HepG2 (cell line): Measurements from ENCODE around the gene ACAD11. TPM values are rescaled to one million over a fixed set of nuclear protein-coding genes. Genes with fewer than 3 reads are reported as not detected.
A peak's percentile ranks its signal among the peaks of the same experiment; 100 is the strongest.

Source experiments
- BORCS8-MEF2B ChIP-seq: sonication (generic); formaldehyde crosslinking; IDR thresholded peaks from 2 replicates; pipeline ENCODE4 v1.8.0; 2022; ENCODE audit warnings: mild to moderate bottlenecking, missing genetic modification reagents
- DNMT1 ChIP-seq: sonication (generic); formaldehyde crosslinking; IDR thresholded peaks from 2 replicates; pipeline ENCODE4 v1.5.1; 2020; ENCODE audit warnings: mild to moderate bottlenecking, missing genetic modification reagents
- ETV6 ChIP-seq: sonication (generic); formaldehyde crosslinking; conservative IDR thresholded peaks from 2 replicates; pipeline ENCODE4 v1.4.0; 2020; ENCODE audit warnings: missing genetic modification reagents
- EZH2 ChIP-seq: conservative IDR thresholded peaks from 2 replicates; pipeline ENCODE4 v1.6.1; 2012; ENCODE audit warnings: mild to moderate bottlenecking, low read depth, low read length, moderate library complexity
- GATA4 ChIP-seq: sonication (generic); IDR thresholded peaks from 2 replicates; pipeline ENCODE4 v1.6.1; 2016; ENCODE audit warnings: antibody characterized with exemption, low read depth, borderline replicate concordance
- JUN ChIP-seq: sonication (generic); formaldehyde crosslinking; IDR thresholded peaks from 2 replicates; pipeline ENCODE4 v1.4.0; 2020; ENCODE audit warnings: mild to moderate bottlenecking, missing genetic modification reagents
- KDM2A ChIP-seq: sonication (generic); formaldehyde crosslinking; IDR thresholded peaks from 2 replicates; pipeline ENCODE4 v1.4.0; 2020; ENCODE audit warnings: low read depth, missing genetic modification reagents, borderline replicate concordance
- MED13 ChIP-seq: sonication (generic); formaldehyde crosslinking; IDR thresholded peaks from 2 replicates; pipeline ENCODE4 v1.5.0; 2020; ENCODE audit warnings: missing genetic modification reagents
- NAIF1 ChIP-seq: sonication (generic); formaldehyde crosslinking; IDR thresholded peaks from 2 replicates; pipeline ENCODE4 v1.5.0; 2020; ENCODE audit warnings: mild to moderate bottlenecking, missing genetic modification reagents, borderline replicate concordance
- NCOA1 ChIP-seq: sonication (generic); formaldehyde crosslinking; IDR thresholded peaks from 2 replicates; pipeline ENCODE4 v1.9.0; 2021; ENCODE audit warnings: missing genetic modification reagents
- PRDM15 ChIP-seq: sonication (generic); formaldehyde crosslinking; IDR thresholded peaks from 2 replicates; pipeline ENCODE4 v1.4.0; 2020; ENCODE audit warnings: missing genetic modification reagents
- RFXANK ChIP-seq: IDR thresholded peaks from 2 replicates; pipeline ENCODE4 v1.6.1; 2016
- RXRB ChIP-seq: IDR thresholded peaks from 2 replicates; pipeline ENCODE4 v1.6.1; 2016; ENCODE audit warnings: borderline replicate concordance, missing genetic modification reagents, missing compliant biosample characterization
- SKIL ChIP-seq: sonication (generic); formaldehyde crosslinking; IDR thresholded peaks from 2 replicates; pipeline ENCODE4 v1.8.0; 2022; ENCODE audit warnings: missing genetic modification reagents, mild to moderate bottlenecking, moderate library complexity, borderline replicate concordance
- SMAD1 ChIP-seq: sonication (generic); formaldehyde crosslinking; IDR thresholded peaks from 2 replicates; pipeline ENCODE4 v1.4.0; 2020; ENCODE audit warnings: missing genetic modification reagents, low read depth, mild to moderate bottlenecking, borderline replicate concordance
- SRSF9 ChIP-seq: fragments of 200-400 bp; formaldehyde crosslinking; IDR thresholded peaks from 2 replicates; pipeline ENCODE4 v1.6.1; 2018; ENCODE audit warnings: borderline replicate concordance, mild to moderate bottlenecking, low read depth, low read length; ENCODE audit not compliant: insufficient read depth, poor library complexity, severe bottlenecking
- ZBTB20 ChIP-seq: sonication (generic); formaldehyde crosslinking; IDR thresholded peaks from 2 replicates; pipeline ENCODE4 v1.8.1; 2023; ENCODE audit warnings: missing genetic modification reagents, low read depth, mild to moderate bottlenecking, borderline replicate concordance
- ZFAT ChIP-seq: sonication (generic); formaldehyde crosslinking; conservative IDR thresholded peaks from 2 replicates; pipeline ENCODE4 v1.8.1; 2023; ENCODE audit warnings: missing genetic modification reagents, inconsistent platforms
- ZMYM3 ChIP-seq: sonication (generic); formaldehyde crosslinking; IDR thresholded peaks from 2 replicates; pipeline ENCODE4 v1.5.1; 2020; ENCODE audit warnings: mild to moderate bottlenecking, missing genetic modification reagents
- ZNF569 ChIP-seq: sonication (generic); formaldehyde crosslinking; IDR thresholded peaks from 2 replicates; pipeline ENCODE4 v1.5.0; 2020; ENCODE audit warnings: mild to moderate bottlenecking, missing genetic modification reagents, moderate library complexity, borderline replicate concordance
- ZNF790 ChIP-seq: sonication (generic); formaldehyde crosslinking; IDR thresholded peaks from 2 replicates; pipeline ENCODE4 v1.8.0; 2022; ENCODE audit warnings: missing genetic modification reagents, mild to moderate bottlenecking, borderline replicate concordance
- polyA plus RNA-seq, 8 experiments: library from polyadenylated mRNA; depleted of rRNA in 3 of 8; stranded (reverse) in 7 of 8; unstranded in 1 of 8; fragments of >200 nt; fragmentation: Illumina TruSeq in 4 of 8; extraction: Trizol in 4 of 8; gene quantifications; 2 replicates each; pipeline versions ENCODE4 v1.2.1 to v1.2.3, GENCODE V29; 2011 to 2016; ENCODE audit warnings: low read depth in 4 of 8, missing spikeins in 1 of 8, mixed read lengths in 1 of 8; ENCODE audit not compliant: insufficient read depth in 1 of 8
- total RNA-seq, 5 experiments: library from RNA; depleted of rRNA; stranded (reverse); fragments of >200 nt; fragmentation: Illumina TruSeq; extraction: Trizol; gene quantifications; 2 replicates each; pipeline ENCODE4 v1.2.3, GENCODE V29; 2016; ENCODE audit warnings: low read depth in 1 of 5
- TF ChIP-seq, protein P1 (sequence below): sonication (generic); formaldehyde crosslinking; IDR thresholded peaks from 2 replicates; pipeline ENCODE4 v1.8.0; 2022; ENCODE audit warnings: mild to moderate bottlenecking, missing genetic modification reagents, borderline replicate concordance

ACAD11 gene
- total and polyA plus RNA-seq, 2 of the 13 experiments (the other 11 are each of a cell fraction or from before 2014, with no cell fraction given), result 30.6 to 56.9 TPM

DNA sequence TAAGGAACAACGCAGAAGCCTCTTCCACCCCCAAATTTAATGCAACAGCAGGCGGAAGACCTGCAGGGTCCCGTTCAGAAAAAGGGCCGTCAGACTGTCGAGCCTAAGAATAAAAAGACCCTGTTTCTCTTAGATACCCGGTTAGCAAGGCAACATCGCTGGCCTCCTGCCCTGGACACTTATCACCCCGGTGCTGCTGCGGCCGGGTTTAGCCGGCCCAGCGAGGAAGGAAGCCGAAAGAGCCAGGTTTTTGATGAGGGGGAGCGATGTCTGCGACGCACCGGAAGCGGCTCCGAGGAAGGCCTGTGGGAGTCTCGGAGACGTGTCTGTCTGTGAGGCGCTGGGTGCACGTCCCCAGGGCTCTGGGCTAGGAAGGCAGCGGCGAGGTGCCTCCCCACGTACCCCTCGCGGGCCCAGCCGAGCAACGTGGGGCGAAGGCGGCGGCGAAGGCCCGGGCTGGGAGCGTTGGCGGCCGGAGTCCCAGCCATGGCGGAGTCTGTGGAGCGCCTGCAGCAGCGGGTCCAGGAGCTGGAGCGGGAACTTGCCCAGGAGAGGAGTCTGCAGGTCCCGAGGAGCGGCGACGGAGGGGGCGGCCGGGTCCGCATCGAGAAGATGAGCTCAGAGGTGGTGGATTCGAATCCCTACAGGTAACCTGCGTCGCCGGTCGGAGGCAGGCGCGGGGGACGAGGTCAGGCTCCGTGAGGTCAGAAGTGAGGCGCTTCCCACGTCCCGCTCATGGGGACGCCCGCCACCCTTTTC lies 622 bp upstream of the ACAD11 start, which contains the start of gene UBA5 (continued):
- TF ChIP-seq BORCS8-MEF2B (CRISPR knock-in tag) (peak; percentile 63), ZNF569 (CRISPR knock-in tag) (no peak), RXRB (CRISPR knock-in tag) (0 out of 2 replicates have a peak, but pooled peaks have one; percentile 26), EZH2 (no peak), PRDM15 (CRISPR knock-in tag) (peak; percentile 68; the same call in 1 of the 2 replicates), SRSF9 (no peak), SKIL (peak; percentile 42; the same call in 1 of the 2 replicates), ZNF790 (no peak), ZMYM3 (CRISPR knock-in tag) (no peak), NAIF1 (no peak; the same call in 1 of the 2 replicates), DNMT1 (CRISPR knock-in tag) (no peak), NCOA1 (CRISPR knock-in tag) (no peak), ZBTB20 (no peak; the same call in 1 of the 2 replicates), JUN (CRISPR knock-in tag) (no peak), ZFAT (CRISPR knock-in tag) (no peak), MED13 (CRISPR knock-in tag) (peak; percentile 86; the same call in 1 of the 2 replicates), RFXANK (CRISPR knock-in tag) (no peak), ETV6 (CRISPR knock-in tag) (peak; percentile 41; the same call in 1 of the 2 replicates), SMAD1 (CRISPR knock-in tag) (no peak), KDM2A (CRISPR knock-in tag) (peak; percentile 77; the same call in 1 of the 2 replicates), GATA4 (no peak)
- TF ChIP-seq, protein P1, sequence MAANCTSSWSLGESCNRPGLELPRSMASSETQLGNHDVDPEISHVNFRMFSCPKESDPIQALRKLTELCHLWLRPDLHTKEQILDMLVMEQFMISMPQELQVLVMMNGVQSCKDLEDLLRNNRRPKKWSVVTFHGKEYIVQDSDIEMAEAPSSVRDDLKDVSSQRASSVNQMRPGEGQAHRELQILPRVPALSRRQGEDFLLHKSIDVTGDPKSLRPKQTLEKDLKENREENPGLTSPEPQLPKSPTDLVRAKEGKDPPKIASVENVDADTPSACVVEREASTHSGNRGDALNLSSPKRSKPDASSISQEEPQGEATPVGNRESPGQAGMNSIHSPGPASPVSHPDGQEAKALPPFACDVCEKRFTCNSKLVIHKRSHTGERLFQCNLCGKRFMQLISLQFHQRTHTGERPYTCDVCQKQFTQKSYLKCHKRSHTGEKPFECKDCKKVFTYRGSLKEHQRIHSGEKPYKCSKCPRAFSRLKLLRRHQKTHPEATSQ (CRISPR knock-in tag), result no peak
